HL-60 (cell line): ENCODE results near the gene C6orf58.

Source experiments
- CTCF ChIP-seq: IDR thresholded peaks from one replicate; pipeline ENCODE4 v1.5.1; 2011; ENCODE audit warnings: low read length, control low read depth, inconsistent platforms; ENCODE audit not compliant: insufficient read depth
- POLR2AphosphoS5 ChIP-seq: IDR thresholded peaks from 2 replicates; pipeline ENCODE4 v1.6.1; 2012; ENCODE audit warnings: low read depth
- SPI1 ChIP-seq: IDR thresholded peaks from 2 replicates; pipeline ENCODE4 v1.6.1; 2012; ENCODE audit warnings: low read depth, mild to moderate bottlenecking, borderline replicate concordance

DNA sequence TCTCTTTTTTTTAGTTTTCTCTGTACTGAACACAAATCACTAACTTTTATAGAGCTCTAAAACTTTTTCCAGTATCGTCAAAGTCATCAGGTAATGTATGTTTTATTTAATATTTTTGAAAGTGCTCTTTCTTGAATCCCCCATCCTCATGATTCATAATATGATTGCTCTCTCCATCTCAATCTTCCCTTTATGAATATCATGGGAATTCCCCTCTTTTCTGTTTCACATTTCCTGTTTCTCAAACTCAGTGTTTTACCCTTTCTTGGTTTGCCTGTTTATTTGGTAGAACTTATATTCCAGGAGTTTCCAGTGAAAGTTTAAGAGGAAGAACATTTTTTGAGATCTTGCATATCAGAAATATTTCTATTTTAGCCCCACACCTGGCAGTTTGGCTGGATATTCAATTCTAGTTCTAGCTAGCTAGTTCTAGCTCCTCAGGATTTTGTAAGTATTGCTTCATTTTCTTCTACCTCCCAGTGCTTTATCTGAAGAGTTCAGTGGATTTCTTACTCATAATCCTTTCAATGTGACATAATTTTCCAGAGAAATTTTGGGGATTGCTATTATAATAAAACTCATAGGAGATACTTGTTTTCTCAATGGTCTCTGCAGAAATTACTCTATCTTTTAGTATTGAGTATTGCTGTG lies 6.1 kb upstream of the C6orf58 start:
- TF ChIP-seq CTCF (no peak), POLR2AphosphoS5 (no peak), SPI1 (no peak)
